ENCODE data around the gene RIN3. TPM values are rescaled to one million over a fixed set of nuclear protein-coding genes. Genes with fewer than 3 reads are reported as not detected.

Gene RIN3
- total and polyA plus RNA-seq, 10 of the 15 experiments (the other 5 are each of a cell fraction or from before 2014, with no cell fraction given), result 0.91 to 23.3 (median 6.3) TPM

GRCh38 chr14:92584220-92584619, 70.6 kb downstream of the RIN3 start:
- no peak for DNase-seq (ENCODE audit: low read depth, low spot score)
- no peak overlapping the region for H2AFZ ChIP-seq (ENCODE audit: control insufficient read depth, low read depth, low read length)
- H3K27me3 ChIP-seq (replicated peaks in 1 of 2; ENCODE audit: control insufficient read depth in 2 of 2, insufficient read depth in 2 of 2, low read length in 1 of 2), result no peaks in the 10 kb centered on the region
- no peak overlapping the region for H3K27ac ChIP-seq (ENCODE audit: control insufficient read depth, insufficient read depth)
- H4K20me1 ChIP-seq (ENCODE audit: control insufficient read depth, insufficient read depth), result no peaks in the 10 kb centered on the region; the same call in 1 of the 2 replicates
- peaks cover 6% of the 10 kb centered on the region; the same call in 2 of the 3 replicates for H3K9me3 ChIP-seq (replicated peaks; ENCODE audit: control insufficient read depth, insufficient read depth, low read length)
- no peak overlapping the region for H3K4me2 ChIP-seq (ENCODE audit: control insufficient read depth, insufficient read depth)
- intact Hi-C loops (cut with micrococcal nuclease; ENCODE audit: unreplicated experiment), result no loop called here
- H3K9ac ChIP-seq (ENCODE audit: control insufficient read depth, insufficient read depth, low read length), result no peak overlapping the region
- FAIRE-seq, result no peak
- ChIA-PET POLR2A (interaction anchor here (1.1 to 2.1 kb wide), 3 partner anchors 15 to 70 kb away, joined by 3 to 8 read pairs (median 7); no protein-coding TSS in a partner anchor), CTCF (interaction anchor here (1.1 to 6.5 kb wide), 3 partner anchors 11 to 67 kb away, joined by 3 to 38 read pairs (median 6); no protein-coding TSS in a partner anchor), RAD21 (ENCODE audit: unreplicated experiment) (interaction anchor here (6.6 to 8.7 kb wide), 3 partner anchors 7 to 69 kb away, joined by 63 to 101 read pairs (median 66); no protein-coding TSS in a partner anchor), SMC1A (ENCODE audit: uncharacterized antibody, unreplicated experiment) (interaction anchor here (0.6 to 8.7 kb wide), 8 partner anchors 7 to 147 kb away, joined by 3 to 137 read pairs (median 14); no protein-coding TSS in a partner anchor)
- ATAC-seq, result no peak
- no peak overlapping the region for H3K4me3 ChIP-seq
- WGBS (ENCODE audit: insufficient coverage, insufficient replicate concordance, low lambda C conversion rate, missing lambda C conversion rate), result 94% methylated on average over 3 of the region's 3 CpGs
- TF ChIP-seq KAT2A (conservative IDR thresholded peaks at IDR 0.05; ENCODE audit: control insufficient read depth, low read depth, low read length), result no peak
- TF ChIP-seq REST (IDR thresholded peaks at IDR 0.05; ENCODE audit: low read depth, low read length), result no peak
- no peak for TF ChIP-seq TAF1 (IDR thresholded peaks at IDR 0.05; ENCODE audit: borderline replicate concordance, low read depth, low read length)
- TF ChIP-seq SUZ12 (IDR thresholded peaks at IDR 0.05; ENCODE audit: unreplicated experiment), result no peak
- TF ChIP-seq STAT1 (conservative IDR thresholded peaks at IDR 0.05), result no peak
- TF ChIP-seq MTA2 (IDR thresholded peaks at IDR 0.05; ENCODE audit: low read depth), result no peak
- TF ChIP-seq USF1 (IDR thresholded peaks at IDR 0.05; ENCODE audit: borderline replicate concordance, extremely low read length, insufficient read depth, low read depth, low read length), result peak; percentile 72
- no peak for TF ChIP-seq PML (IDR thresholded peaks at IDR 0.05; ENCODE audit: low read length)
- no peak for TF ChIP-seq CBX5 (IDR thresholded peaks at IDR 0.05; ENCODE audit: low read depth)
- TF ChIP-seq RBBP5 (conservative IDR thresholded peaks at IDR 0.05), result no peak
- TF ChIP-seq ZNF592 (IDR thresholded peaks at IDR 0.05), result no peak
- peak; percentile 86 for TF ChIP-seq NFYB (IDR thresholded peaks at IDR 0.05; ENCODE audit: insufficient read depth, low read depth, low read length)
- in situ Hi-C loops (cut with MboI), result loop anchor here (10.0 kb wide), 1 partner anchor 191 kb away; no protein-coding TSS in a partner anchor
- peaks cover 63% of the 10 kb centered on the region for H3K4me1 ChIP-seq (ENCODE audit: control insufficient read depth, insufficient read depth, low read length)
- BruUV-seq (replicated peaks), result no TSS peak
- H3K36me3 ChIP-seq (ENCODE audit: control insufficient read depth in 2 of 2, insufficient read depth in 2 of 2, low read length in 1 of 2), result no peaks in the 10 kb centered on the region; a peak in 2 of 4 replicates
- H3K79me2 ChIP-seq (ENCODE audit: control insufficient read depth, insufficient read depth, low read length), result no peaks in the 10 kb centered on the region
